Karpas-422 (cell line): Measurements from ENCODE around the gene NUP54. TPM values are rescaled to one million over a fixed set of nuclear protein-coding genes. Genes with fewer than 3 reads are reported as not detected.

Experiments
- DNase-seq: peaks from one replicate; pipeline ENCODE4 v3.0.0-alpha.2; 2015
- H2AFZ ChIP-seq: fragments of 200-600 bp; sonication (generic); 2 replicates; pipeline ENCODE4 v1.6.1; 2014; ENCODE audit warnings: antibody characterized with exemption, low read length, mixed read lengths
- H3K27ac ChIP-seq: fragments of 200-600 bp; sonication (generic); 2 replicates; pipeline ENCODE4 v1.5.1; 2014; ENCODE audit warnings: mild to moderate bottlenecking, low read length, moderate library complexity
- H3K27me3 ChIP-seq: fragments of 200-600 bp; sonication (generic); 2 replicates; pipeline ENCODE4 v1.6.1; 2014; ENCODE audit warnings: low read length, mixed read lengths
- H3K36me3 ChIP-seq: fragments of 200-600 bp; sonication (generic); 2 replicates; pipeline ENCODE4 v1.6.1; 2014; ENCODE audit warnings: low read length, mixed read lengths; ENCODE audit not compliant: insufficient read depth
- H3K4me1 ChIP-seq: fragments of 200-600 bp; sonication (generic); 2 replicates; pipeline ENCODE4 v1.6.1; 2014; ENCODE audit warnings: mild to moderate bottlenecking, low read length, mixed read lengths
- H3K4me2 ChIP-seq: fragments of 200-600 bp; sonication (generic); 2 replicates; pipeline ENCODE4 v1.6.1; 2014; ENCODE audit warnings: low read length, low read depth, mild to moderate bottlenecking; ENCODE audit not compliant: poor library complexity, severe bottlenecking
- H3K4me3 ChIP-seq: fragments of 200-600 bp; sonication (generic); 2 replicates; pipeline ENCODE4 v1.5.1; 2014; ENCODE audit warnings: mild to moderate bottlenecking, antibody characterized with exemption, low read length, mixed read lengths
- H3K79me2 ChIP-seq: fragments of 200-600 bp; sonication (generic); 2 replicates; pipeline ENCODE4 v1.6.1; 2014; ENCODE audit warnings: mild to moderate bottlenecking, low read length, mixed read lengths
- H3K9ac ChIP-seq: fragments of 200-600 bp; sonication (generic); 2 replicates; pipeline ENCODE4 v1.6.0; 2014; ENCODE audit warnings: low read length
- H3K9me2 ChIP-seq: fragments of 200-600 bp; sonication (generic), shearing (Covaris generic); replicated peaks from 2 replicates; pipeline ENCODE4 v1.6.0; 2014; ENCODE audit warnings: mild to moderate bottlenecking, low read length, moderate library complexity; ENCODE audit not compliant: insufficient read depth
- H3K9me3 ChIP-seq: fragments of 300-700, 200-600 bp; sonication (generic); 2 replicates; pipeline ENCODE4 v1.6.1; 2014; ENCODE audit warnings: low read length, mixed read lengths
- H4K20me1 ChIP-seq: fragments of 200-600 bp; sonication (generic); 2 replicates; pipeline ENCODE4 v1.6.1; 2014; ENCODE audit warnings: mild to moderate bottlenecking, antibody characterized with exemption, low read length, low read depth; ENCODE audit not compliant: insufficient read depth
- total RNA-seq: library from RNA; depleted of rRNA; stranded (reverse); fragments of >200 nt; shearing (Covaris generic); gene quantifications from 2 replicates; pipeline ENCODE4 v1.2.3, GENCODE V29; 2014; ENCODE audit warnings: low replicate concordance

NUP54 gene
- total RNA-seq, 1 experiment from 2014 or later, result 26.3 TPM

DNA sequence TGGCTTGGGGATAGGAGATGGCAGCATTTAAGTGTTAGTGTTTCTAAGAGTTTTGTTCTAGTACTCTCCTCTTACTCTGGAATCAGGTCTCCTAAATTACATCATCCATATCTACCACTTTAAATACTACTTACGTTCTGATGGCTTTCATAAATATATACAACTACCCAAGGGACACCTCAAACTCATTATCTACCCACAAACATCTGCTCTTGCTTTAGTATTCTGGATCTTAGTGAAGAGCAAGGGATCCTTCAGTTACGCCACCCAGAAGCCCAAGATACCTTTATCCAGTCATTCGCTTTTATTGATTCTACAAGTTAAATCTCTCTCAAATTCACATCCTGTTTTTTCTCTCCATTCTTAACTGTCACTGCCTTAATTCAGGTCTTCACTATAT, 7.0 kb downstream of the NUP54 start:
- H3K36me3 ChIP-seq, result no peaks in the 10 kb centered on the region; the same call in 1 of the 2 replicates
- no peak overlapping the region for H3K4me2 ChIP-seq
- H2AFZ ChIP-seq, result no peak overlapping the region
- H3K9ac ChIP-seq, result no peak overlapping the region
- H3K27ac ChIP-seq, result no peak overlapping the region
- no peaks in the 10 kb centered on the region for H3K9me2 ChIP-seq
- H3K79me2 ChIP-seq, result peaks cover 68% of the 10 kb centered on the region
- H3K27me3 ChIP-seq, result no peaks in the 10 kb centered on the region
- peaks cover 8% of the 10 kb centered on the region for H3K4me1 ChIP-seq
- H3K4me3 ChIP-seq, result no peak overlapping the region
- DNase-seq, result no peak
- no peaks in the 10 kb centered on the region for H4K20me1 ChIP-seq
- H3K9me3 ChIP-seq, result no peaks in the 10 kb centered on the region

- Histone ChIP-seq H3K27me3 (no peaks in the 10 kb centered on the region), H3K9me2 (no peaks in the 10 kb centered on the region), H3K4me1 (no peaks in the 10 kb centered on the region), H3K4me2 (no peak overlapping the region), H3K9ac (no peak overlapping the region), H2AFZ (no peak overlapping the region), H3K36me3 (peaks cover 4% of the 10 kb centered on the region), H4K20me1 (no peaks in the 10 kb centered on the region), H3K4me3 (no peak overlapping the region), H3K9me3 (no peaks in the 10 kb centered on the region), H3K79me2 (peaks cover 3% of the 10 kb centered on the region; the same call in 1 of the 2 replicates), H3K27ac (no peak overlapping the region)
- DNase-seq, result no peak
Observed at GRCh38 chr4:76127754-76128153, 20.4 kb downstream of the NUP54 start.

- Histone ChIP-seq H3K27ac (no peak overlapping the region), H3K9ac (no peak overlapping the region), H3K4me3 (no peak overlapping the region), H3K4me2 (no peak overlapping the region), H2AFZ (no peak overlapping the region), H3K9me3 (no peaks in the 10 kb centered on the region; the same call in 1 of the 2 replicates), H3K27me3 (no peaks in the 10 kb centered on the region), H3K4me1 (no peaks in the 10 kb centered on the region), H3K9me2 (no peaks in the 10 kb centered on the region), H4K20me1 (no peaks in the 10 kb centered on the region), H3K36me3 (peaks cover 15% of the 10 kb centered on the region), H3K79me2 (no peaks in the 10 kb centered on the region; the same call in 1 of the 2 replicates)
- no peak for DNase-seq
Observed at GRCh38 chr4:76125816-76126215, 22.4 kb downstream of the NUP54 start.

DNA sequence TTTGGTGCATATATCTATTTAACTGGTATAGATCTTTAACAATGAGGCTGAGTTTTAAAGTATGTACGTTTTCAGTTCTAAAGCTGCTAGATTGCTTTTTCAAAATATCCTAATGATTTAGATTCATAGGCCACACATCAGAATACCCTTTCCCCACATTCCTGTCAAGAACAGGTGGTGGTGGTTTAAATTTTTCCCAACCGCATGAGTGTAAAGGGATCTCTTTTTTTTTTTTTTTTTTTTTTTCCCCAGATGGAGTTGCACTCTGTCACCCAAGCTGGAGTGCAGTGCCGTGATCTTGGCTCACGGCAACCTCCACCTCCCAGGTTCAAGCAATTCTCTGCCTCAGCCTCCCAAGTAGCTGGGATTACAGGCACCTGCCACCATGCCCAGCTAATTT, 28.0 kb downstream of the NUP54 start:
- Histone ChIP-seq H3K27ac (no peak overlapping the region), H3K4me1 (no peaks in the 10 kb centered on the region), H3K27me3 (no peaks in the 10 kb centered on the region), H4K20me1 (no peaks in the 10 kb centered on the region), H3K9ac (no peak overlapping the region), H2AFZ (no peak overlapping the region), H3K4me3 (no peak overlapping the region), H3K9me2 (no peaks in the 10 kb centered on the region), H3K4me2 (no peak overlapping the region), H3K9me3 (no peaks in the 10 kb centered on the region; the same call in 1 of the 2 replicates), H3K36me3 (peaks cover 29% of the 10 kb centered on the region), H3K79me2 (no peaks in the 10 kb centered on the region)
- no peak for DNase-seq

DNA sequence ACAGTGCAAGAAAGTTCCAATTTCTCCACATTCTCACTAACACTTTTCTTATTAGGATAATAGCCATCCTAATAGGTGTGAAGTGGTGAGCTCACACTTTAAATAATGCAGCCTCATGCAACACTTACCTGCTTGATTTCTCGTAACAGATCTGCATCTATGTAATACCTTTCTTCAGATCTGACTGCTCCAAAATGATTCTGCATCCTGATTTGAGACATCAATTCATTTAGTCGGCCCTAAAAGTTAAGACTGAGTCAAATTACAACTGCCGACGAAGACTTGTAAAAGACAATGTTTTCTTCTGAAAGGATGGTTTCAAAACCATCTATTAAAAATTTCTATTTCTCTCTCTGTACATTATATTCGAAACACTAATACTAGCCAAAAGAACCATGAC, 30.7 kb downstream of the NUP54 start:
- Histone ChIP-seq H3K9ac (no peak overlapping the region), H3K79me2 (no peaks in the 10 kb centered on the region), H3K27me3 (no peaks in the 10 kb centered on the region), H3K27ac (no peak overlapping the region), H3K4me1 (no peaks in the 10 kb centered on the region), H3K9me3 (no peaks in the 10 kb centered on the region; the same call in 1 of the 2 replicates), H3K4me2 (no peak overlapping the region), H3K4me3 (no peak overlapping the region), H2AFZ (no peak overlapping the region), H3K9me2 (no peaks in the 10 kb centered on the region), H3K36me3 (peaks cover 29% of the 10 kb centered on the region), H4K20me1 (no peaks in the 10 kb centered on the region)
- DNase-seq, result no peak

- no peak for DNase-seq
- H3K36me3 ChIP-seq, result peaks cover 22% of the 10 kb centered on the region
- H3K27me3 ChIP-seq, result no peaks in the 10 kb centered on the region
- no peak overlapping the region for H3K4me3 ChIP-seq
- no peaks in the 10 kb centered on the region for H3K79me2 ChIP-seq
- H3K9ac ChIP-seq, result no peak overlapping the region
- no peak overlapping the region for H2AFZ ChIP-seq
- H3K9me2 ChIP-seq, result no peaks in the 10 kb centered on the region
- H4K20me1 ChIP-seq, result no peaks in the 10 kb centered on the region
- no peak overlapping the region for H3K27ac ChIP-seq
- no peak overlapping the region for H3K4me2 ChIP-seq
- H3K9me3 ChIP-seq, result no peaks in the 10 kb centered on the region
- H3K4me1 ChIP-seq, result no peaks in the 10 kb centered on the region
Observed at GRCh38 chr4:76116821-76117220, 31.4 kb downstream of the NUP54 start.

- no peaks in the 10 kb centered on the region for H3K9me3 ChIP-seq
- H3K36me3 ChIP-seq, result no peaks in the 10 kb centered on the region
Observed at GRCh38 chr4:76108467-76109181, 39.6 kb downstream of the NUP54 start.

DNA sequence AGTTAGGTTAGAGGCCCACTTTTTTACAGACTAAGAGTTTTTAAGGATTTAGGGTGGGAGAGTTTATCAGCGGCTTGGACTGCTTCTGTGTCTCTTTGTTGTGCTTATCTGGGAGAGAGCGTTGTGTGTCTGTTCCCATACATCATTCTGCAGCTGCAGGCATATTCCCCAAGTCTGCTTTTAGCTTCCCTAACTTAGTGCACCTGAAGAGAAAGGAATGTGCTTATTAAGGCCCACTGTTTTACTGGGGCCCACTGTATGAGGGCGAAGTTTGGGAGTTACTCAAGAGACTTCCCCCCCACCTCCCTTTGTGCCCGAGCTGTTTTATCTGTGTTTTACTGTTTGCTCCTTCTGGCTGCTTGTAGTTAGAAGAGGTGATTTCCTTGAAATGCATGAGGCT, 41.8 kb downstream of the NUP54 start:
- H3K27me3 ChIP-seq, result no peaks in the 10 kb centered on the region
- H2AFZ ChIP-seq, result no peak overlapping the region
- no peak overlapping the region for H3K4me3 ChIP-seq

More at GRCh38 chr4:76108467-76109181, 39.6 kb downstream of the NUP54 start:
- Histone ChIP-seq H3K4me2 (no peak overlapping the region), H3K4me1 (no peaks in the 10 kb centered on the region), H3K4me3 (no peak overlapping the region), H4K20me1 (no peaks in the 10 kb centered on the region), H2AFZ (no peak overlapping the region), H3K9ac (no peak overlapping the region), H3K79me2 (no peaks in the 10 kb centered on the region), H3K9me2 (no peaks in the 10 kb centered on the region), H3K27me3 (no peaks in the 10 kb centered on the region), H3K27ac (no peak overlapping the region)
- peak; percentile 47 for DNase-seq

More for the DNA sequence above, 41.8 kb downstream of the NUP54 start:
- no peaks in the 10 kb centered on the region for H3K9me2 ChIP-seq
- H3K4me1 ChIP-seq, result no peaks in the 10 kb centered on the region
- no peak overlapping the region for H3K4me2 ChIP-seq
- no peak overlapping the region for H3K27ac ChIP-seq
- H3K9ac ChIP-seq, result no peak overlapping the region
- H4K20me1 ChIP-seq, result no peaks in the 10 kb centered on the region
- no peaks in the 10 kb centered on the region for H3K79me2 ChIP-seq
- H3K9me3 ChIP-seq, result no peaks in the 10 kb centered on the region
- no peaks in the 10 kb centered on the region for H3K36me3 ChIP-seq
- no peak for DNase-seq
